Fibroblast of skin of right quadriceps (primary cell): ENCODE measurements around the gene GAPVD1.
"Not testable (repeated sequence)": the region's sequence is repeated elsewhere in the genome, so short reads cannot be mapped to it uniquely, and the experiment has no call there.

Experiments used
- DNase-seq: peaks from one replicate; pipeline ENCODE4 v3.0.0-alpha.2; 2013

GAPVD1 gene, protein sequence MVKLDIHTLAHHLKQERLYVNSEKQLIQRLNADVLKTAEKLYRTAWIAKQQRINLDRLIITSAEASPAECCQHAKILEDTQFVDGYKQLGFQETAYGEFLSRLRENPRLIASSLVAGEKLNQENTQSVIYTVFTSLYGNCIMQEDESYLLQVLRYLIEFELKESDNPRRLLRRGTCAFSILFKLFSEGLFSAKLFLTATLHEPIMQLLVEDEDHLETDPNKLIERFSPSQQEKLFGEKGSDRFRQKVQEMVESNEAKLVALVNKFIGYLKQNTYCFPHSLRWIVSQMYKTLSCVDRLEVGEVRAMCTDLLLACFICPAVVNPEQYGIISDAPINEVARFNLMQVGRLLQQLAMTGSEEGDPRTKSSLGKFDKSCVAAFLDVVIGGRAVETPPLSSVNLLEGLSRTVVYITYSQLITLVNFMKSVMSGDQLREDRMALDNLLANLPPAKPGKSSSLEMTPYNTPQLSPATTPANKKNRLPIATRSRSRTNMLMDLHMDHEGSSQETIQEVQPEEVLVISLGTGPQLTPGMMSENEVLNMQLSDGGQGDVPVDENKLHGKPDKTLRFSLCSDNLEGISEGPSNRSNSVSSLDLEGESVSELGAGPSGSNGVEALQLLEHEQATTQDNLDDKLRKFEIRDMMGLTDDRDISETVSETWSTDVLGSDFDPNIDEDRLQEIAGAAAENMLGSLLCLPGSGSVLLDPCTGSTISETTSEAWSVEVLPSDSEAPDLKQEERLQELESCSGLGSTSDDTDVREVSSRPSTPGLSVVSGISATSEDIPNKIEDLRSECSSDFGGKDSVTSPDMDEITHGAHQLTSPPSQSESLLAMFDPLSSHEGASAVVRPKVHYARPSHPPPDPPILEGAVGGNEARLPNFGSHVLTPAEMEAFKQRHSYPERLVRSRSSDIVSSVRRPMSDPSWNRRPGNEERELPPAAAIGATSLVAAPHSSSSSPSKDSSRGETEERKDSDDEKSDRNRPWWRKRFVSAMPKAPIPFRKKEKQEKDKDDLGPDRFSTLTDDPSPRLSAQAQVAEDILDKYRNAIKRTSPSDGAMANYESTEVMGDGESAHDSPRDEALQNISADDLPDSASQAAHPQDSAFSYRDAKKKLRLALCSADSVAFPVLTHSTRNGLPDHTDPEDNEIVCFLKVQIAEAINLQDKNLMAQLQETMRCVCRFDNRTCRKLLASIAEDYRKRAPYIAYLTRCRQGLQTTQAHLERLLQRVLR (N-terminal part only)

DNA sequence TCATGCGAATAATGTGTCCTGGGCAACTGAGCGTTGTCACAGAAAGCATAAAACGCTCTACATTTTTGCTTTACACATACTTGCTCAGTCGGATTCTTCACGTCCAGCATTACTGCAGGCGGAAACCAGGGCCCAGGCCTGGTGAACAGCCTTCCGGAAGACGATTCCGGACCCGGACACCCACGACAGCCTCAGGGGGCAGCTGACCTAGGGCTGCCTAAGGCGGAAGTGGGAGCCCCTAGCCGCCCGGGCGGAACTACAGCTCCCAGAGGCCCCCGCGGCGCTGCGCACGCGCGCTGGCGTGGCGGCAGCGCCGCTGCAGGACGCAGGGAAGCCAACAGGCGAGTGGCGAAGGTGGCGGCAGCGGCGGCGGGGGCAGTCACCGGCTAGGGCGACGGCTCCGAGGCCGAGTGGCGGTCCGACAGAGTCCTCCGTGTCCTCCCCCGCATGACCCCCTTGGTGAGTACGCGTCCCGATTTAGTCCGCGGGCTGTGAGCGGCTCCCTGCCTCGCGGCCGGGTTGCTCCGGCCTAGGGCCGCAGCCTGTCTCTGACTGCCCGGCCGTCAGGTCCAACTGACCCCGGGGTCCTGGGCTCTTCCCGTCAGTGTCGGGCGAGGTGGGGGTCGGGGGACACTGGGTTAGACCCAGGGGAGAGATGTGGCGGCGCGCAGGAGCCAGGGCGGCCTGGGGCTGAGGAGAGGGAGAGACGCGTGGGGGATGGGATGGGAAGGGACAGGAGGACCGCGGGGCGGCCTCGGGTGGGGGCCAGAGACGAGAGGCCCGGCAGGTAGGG, at the start of gene GAPVD1:
Gene GAPVD1, plus strand, starts transcription at position 326 of the 793 bp plus-strand sequence. CDS start 37,096 bp downstream, outside the sequence.
- DNase-seq = peak; percentile 87

DNA sequence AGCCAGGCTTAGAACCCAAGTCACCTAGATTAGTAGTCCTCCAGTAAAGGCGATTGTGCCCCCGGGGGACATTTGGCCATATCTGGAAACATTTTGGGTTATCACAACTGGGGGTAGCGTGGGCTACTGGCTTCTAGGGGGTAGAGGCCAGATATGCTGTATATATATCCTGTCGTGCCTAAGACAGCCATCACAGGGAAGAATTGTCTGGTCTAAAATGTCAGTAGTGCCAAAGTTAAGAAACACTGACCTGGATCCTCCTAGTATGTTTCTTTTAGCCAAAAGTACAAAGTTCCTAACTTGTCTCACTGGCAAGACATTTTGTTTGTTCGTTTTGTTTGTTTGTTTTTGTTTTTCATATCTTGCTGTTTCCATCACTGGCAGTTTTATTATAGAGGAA, 47.4 kb upstream of the GAPVD1 start:
- DNase-seq = no peak

DNA sequence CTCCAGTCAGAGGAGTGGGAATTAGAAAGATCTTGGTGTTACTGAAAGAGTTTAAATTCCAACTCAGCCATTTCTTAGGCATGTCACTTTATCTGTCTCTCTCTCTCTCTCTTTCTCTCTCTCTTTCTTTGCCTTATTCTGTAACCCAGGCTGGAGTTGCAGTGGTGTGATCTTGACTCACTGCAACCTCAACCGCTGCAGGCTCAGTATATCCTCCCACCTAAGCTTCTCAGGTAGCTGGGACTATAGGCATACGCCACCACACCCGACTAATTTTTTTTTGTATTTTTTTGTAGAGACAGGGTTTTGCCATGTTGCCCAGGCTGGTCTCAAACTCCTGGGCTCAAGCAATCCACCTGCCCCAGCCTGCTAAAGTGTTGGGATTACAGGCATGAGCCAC, 43.0 kb upstream of the GAPVD1 start:
- no peak for DNase-seq

DNA sequence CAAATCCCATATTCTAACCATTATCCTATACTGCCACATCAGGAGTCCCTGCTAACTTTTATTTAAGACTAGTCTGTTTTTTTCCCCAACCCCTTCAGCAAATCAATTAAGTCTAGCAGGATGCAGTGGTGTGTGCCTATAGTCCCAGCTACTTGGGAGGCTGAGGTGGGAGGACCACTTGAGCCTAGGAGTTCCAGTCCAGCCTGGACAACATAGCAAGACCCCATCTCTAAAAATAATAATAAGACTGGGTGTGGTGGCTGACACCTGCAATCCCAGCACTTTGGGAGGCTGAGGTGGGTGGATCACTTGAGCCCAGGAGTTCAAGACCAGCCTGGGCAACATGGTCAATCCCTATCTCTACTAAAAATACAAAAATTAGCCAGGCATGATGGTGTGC, 36.8 kb upstream of the GAPVD1 start:
- not testable (repeated sequence) for DNase-seq

DNA sequence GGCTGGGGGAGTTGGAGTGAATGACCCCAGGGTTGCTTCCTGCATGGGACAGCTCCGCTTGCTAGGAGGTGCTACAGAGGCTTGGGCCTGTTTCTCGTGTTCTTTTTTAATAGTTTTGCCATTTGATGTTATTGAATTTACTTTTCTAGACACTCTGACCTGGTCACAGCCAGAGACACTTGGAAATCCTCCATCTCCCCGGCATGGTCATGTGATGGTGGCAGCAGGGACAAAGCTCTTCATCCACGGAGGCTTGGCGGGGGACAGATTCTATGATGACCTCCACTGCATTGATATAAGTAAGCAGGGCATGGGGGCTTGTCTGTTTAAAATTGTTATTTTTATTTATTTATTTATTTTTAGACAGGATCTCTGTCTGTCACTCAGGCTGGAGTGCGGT, 33.9 kb upstream of the GAPVD1 start:
- no peak for DNase-seq

DNA sequence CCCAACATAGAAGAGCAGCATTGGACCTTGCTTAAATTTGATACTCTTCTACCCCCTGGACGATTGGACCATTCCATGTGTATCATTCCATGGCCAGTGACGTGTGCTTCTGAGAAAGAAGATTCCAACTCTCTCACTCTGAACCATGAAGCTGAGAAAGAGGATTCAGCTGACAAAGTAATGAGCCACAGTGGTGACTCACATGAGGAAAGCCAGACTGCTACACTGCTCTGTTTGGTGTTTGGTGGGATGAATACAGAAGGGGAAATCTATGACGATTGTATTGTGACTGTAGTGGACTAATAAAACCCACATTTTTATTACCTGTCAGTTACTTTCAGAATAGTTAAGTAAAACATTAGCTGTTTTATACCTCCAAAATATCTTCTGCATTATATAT, 27.9 kb upstream of the GAPVD1 start:
- DNase-seq = peak; percentile 98

DNA sequence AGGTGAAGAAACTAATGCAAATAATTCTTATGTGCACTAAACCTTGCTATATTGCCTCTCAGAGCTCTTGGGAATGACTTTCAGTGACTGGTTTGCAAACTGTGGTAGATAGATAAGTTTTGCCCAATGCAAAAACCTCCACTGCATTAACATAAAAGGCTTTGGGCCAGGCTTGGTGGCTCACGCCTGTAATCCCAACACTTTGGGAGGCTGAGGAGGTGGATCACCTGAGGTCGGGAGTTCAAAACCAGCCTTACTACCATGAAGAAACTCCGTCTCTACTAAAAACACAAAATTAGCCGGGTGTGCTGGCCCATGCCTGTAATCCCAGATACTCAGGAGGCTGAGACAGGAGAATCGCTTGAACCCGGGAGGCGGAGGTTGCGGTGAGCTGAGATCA, 27.5 kb upstream of the GAPVD1 start:
- not testable (repeated sequence) for DNase-seq

DNA sequence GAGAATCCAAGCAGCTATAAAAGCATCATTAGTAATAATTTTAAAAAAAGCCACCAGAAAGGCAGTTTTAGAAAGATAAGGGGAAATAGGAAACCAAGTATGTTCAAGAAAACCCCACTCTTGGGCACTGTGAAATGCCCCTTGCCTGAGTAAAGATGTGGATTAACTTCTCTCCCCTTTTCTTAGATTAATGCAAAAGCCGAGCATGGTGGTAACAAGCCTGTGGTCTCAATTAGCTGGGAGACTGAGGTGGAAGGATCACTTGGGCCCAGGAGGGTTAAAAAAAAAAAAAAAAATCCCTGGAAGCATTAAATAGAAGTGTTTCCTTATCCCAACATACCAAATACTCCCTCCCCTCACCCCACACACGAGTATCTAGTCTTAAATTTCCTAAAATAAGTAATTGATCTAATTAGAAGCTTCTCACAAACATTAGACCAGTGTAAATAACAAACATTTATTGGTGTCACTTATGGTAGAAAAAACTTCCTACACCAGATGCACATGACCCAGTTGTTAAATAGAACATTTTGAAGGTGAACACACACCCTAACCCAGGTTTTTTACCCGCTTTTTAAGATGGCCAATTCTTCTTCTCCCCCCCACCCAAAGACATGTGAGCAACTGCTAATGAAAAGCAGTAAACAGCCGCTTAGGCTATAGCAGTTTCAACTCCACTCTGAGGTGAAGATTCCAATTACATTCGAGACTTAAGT, 25.7 kb upstream of the GAPVD1 start:
- no peak for DNase-seq

DNA sequence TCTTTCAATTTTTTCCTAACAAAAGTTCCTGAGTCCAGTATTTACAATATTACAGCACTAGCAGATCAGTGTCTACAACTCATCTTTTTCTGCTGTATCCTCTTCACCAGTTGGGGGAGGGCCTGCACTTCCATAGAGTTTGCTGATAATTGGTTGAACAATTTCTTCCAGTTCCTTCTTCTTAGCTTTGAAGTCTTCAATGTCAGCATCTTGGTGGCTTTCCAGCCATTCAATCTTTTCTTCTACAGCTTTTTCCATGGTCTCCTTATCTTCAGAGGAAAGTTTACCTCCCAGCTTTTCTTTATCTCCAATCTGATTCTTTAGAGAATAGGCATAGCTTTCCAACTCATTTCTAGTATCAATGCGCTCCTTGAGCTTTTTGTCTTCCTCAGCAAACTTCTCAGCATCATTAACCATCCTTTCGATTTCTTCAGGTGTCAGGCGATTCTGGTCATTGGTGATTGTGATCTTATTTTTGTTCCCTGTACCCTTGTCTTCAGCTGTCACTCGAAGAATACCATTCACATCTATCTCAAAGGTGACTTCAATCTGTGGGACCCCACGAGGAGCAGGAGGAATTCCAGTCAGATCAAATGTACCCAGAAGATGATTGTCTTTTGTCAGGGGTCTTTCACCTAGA, 25.0 kb upstream of the GAPVD1 start:
- not testable (repeated sequence) for DNase-seq

DNA sequence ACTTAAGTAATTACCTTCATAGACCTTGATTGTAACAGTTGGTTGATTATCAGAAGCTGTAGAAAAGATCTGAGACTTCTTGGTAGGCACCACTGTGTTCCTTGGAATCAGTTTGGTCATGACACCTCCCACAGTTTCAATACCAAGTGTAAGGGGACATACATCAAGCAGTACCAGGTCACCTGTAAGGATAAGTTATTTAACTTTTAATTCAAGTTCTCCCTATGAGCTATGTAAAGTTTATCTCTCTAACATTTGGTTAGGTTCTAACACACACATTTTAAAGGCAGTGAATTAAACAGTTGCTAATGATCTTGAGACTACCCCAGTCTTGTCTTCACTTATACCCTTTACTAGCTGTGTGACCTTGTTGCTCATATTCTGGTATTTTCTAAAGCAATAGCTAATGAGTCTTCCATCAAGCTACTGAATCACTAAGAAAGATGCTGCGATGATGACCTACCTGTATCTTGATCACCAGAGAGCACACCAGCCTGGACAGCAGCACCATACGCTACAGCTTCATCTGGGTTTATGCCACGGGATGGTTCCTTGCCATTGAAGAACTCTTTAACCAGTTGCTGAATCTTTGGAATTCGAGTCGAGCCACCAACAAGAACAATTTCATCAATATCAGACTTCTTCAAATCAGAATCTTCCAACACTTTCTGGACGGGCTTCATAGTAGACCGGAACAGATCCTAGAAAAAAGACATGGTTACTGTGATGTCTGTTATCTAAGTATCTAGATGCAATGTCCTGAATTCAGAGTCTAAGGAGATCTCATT, 23.3 kb upstream of the GAPVD1 start:
- no peak for DNase-seq

DNA sequence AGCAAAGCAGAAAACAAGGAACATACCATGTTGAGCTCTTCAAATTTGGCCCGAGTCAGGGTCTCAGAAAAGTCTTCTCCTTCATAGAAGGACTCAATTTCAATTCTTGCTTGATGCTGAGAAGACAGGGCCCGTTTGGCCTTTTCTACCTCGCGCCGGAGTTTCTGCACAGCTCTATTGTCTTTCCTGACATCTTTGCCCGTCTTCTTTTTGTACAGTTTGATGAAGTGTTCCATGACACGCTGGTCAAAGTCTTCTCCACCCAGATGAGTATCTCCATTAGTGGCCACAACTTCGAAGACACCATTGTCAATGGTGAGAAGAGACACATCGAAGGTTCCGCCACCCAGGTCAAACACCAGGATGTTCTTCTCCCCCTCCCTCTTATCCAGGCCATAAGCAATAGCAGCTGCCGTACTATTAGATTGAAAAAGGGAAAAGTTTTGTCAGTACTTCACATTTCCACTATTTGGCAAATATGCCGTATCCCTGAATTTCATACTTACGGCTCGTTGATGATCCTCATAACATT, 22.6 kb upstream of the GAPVD1 start:
- no peak for DNase-seq

DNA sequence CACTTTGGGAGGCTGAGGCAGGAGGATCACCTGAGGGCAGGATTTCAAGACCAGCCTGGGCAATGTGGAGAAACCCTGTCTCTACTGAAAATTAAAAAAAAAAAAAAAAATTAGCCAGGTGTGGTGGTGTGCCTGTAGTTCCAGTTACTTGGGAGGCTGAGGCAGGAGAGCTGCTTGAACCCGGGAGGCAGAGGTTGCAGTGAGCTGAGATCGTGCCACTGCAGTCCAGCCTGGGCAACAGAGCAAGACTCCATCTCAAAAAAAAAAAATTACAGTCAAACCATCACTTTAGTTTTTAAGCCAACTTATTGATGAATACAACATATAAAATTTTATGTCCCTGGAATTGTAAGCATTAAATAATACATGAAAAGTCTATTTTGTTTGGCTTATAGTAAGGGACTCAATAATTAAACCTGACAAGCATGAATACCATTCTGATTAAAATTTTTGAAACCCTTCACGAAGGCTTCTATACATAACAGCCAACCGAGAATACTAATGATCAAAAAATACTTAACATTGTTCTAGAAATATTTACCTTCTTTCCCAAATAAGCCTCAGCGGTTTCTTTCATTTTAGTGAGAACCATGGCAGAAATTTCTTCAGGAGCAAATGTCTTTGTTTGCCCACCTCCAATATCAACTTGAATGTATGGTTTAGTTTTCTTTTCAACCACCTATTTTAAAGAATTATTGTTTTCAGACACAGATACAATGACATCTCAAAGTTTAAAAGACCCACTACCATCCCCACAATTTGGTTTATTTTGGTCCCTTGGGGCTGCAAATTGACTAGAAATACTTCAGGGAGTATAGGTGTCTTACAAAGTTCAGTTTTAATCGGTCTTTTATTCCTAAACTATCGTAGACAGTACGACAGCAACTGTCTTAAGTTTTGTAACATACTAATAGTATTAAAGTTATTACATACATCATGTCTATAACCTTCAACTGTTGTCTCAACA, 21.7 kb upstream of the GAPVD1 start:
- no peak for DNase-seq

DNA sequence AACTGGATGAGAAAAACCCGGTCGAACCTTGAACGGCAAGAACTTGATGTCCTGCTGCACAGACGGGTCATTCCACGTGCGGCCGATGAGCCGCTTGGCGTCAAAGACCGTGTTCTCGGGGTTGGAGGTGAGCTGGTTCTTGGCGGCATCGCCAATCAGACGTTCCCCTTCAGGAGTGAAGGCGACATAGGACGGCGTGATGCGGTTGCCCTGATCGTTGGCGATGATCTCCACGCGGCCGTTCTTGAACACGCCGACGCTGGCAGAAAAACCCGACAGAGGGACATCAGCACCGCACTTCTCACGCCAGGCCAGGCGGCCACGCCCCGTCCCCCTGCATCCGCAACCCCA, 21.0 kb upstream of the GAPVD1 start:
- no peak for DNase-seq

DNA sequence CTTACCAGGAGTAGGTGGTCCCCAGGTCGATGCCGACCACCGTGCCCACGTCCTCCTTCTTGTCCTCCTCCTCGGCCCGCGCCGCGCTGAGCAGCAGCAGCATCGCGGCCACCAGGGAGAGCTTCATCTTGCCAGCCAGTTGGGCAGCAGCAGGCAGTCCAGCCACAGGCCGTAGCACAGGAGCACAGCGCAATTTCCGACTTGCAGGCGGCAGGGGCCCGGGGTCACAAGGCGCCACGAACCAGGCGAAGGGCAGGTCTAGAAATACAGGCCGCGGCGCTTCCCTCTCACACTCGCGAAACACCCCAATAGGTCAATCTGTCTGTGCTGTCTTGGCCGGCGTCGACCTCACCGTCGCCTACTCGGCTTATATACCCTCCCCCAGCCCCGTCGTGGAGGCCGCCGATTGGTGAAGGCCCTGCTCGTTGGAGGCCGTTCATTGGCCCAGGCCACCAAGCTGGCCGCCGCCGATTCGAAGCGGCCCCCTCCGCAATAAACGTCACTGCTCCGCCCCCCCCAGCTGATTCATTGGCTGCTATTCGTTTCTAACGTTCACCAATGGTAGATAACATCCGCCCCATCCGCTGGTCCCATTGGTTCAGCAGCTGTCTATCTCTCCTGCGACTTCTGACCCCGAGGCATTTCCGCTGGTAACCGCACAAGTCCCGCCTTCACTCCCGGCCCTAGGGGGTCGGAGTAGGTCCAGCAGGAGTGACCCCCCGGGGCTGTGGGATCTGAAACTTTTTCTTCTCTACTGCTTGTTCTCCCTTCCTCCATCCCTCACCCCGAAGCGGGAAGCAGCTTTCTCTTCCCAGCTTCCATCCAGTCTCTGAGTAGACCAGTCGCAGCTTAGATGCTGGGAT, 20.4 kb upstream of the GAPVD1 start, which contains the start of gene HSPA5:
Gene HSPA5, minus strand, starts transcription at position 344 of the 863 bp plus-strand sequence. Its CDS starts 217 bp downstream, at position 127.
- DNase-seq = peak; percentile 100

DNA sequence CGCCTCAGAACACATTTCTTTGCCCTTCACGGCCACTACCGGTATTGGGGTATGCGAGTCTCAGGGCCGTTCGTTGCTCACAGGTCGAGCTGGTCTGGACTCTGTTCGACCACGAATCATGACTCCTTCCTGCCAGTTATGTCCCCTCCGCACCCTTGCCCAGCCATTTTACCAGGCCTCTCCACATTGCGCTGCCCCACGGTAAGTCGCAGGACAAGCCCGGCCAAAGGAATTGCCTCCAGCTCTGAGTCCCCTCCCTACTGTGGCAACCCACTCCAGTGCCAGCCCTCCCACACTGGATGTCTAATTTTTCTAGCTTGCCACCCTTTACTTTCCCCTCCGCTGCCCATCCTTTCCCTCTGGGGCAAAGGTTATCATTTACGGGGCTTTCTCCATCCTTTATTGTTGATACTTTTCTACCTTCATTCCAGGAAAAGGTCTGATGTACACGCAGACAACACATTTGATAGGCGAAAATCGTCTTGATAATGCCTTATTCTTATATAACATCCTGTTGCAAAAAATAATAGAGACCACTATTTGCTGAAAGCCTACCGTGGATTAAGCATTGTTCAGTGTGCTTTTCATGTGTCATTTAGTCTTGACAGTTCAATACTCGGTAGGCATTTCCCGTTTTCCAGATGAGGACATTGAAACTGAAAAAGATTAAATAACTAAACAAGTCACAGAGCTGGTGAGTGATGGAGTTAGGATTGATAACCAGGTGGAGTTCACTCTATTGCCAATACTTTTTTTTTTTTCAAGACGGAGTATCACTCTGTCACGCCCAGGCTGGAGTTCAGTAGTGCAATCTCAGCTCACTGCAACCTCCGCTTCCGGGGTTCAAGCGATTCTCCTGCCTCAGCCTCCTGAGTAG, 19.5 kb upstream of the GAPVD1 start:
- DNase-seq = no peak

DNA sequence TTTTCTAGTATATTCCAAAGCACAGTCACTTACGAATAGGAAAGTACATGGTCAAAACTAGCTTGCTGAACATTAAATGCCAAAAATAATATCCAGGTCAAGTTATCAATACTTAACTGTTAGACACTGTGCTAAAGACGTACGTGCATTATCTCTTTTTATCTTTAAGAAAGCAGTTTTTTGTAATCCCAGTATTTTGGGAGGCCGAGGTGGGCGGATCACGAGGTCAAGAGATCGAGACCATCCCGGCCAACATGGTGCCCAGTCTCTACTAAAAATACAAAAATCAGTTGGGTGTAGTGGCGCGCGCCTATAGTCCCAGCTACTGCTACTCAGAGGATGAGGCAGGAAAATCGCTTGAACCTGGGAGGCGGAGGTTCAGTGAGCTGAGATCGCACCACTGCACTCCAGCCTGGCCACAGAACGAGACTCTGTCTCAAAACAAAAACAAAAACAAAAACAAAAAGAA, 17.8 kb upstream of the GAPVD1 start:
- no peak for DNase-seq

DNA sequence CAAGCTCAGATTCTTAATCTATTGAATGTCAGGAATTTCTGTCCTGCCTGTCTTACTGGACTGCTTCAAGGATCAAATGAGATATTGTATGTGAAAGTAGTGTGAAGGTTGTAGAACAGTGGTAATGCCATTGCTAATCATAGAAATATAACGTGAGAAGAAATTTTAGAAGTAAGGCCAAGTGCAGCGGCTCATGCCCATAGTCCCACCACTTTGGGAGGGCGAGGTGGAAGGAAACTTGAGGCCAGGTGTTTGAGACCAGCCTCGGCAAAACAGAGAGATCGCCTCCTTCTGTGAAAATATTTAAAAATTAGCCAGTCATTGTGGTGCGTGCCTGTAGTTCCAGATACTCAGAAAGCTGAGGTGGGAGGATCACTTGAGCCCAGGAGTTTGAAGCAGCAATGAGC, 15.4 kb upstream of the GAPVD1 start:
- no peak for DNase-seq
